ENCODE data around the gene SDC1. TPM values are rescaled to one million over a fixed set of nuclear protein-coding genes. Genes with fewer than 3 reads are reported as not detected.

SDC1 gene
- polyA plus RNA-seq, 1 of the 3 experiments (the other 2 are of a cell fraction), result 122 TPM

- TF ChIP-seq MEF2A (IDR thresholded peaks at IDR 0.05; ENCODE audit: borderline replicate concordance, low read depth) (no peak), TCF12 (IDR thresholded peaks at IDR 0.05) (no peak)
- TF ChIP-seq, protein P1, sequence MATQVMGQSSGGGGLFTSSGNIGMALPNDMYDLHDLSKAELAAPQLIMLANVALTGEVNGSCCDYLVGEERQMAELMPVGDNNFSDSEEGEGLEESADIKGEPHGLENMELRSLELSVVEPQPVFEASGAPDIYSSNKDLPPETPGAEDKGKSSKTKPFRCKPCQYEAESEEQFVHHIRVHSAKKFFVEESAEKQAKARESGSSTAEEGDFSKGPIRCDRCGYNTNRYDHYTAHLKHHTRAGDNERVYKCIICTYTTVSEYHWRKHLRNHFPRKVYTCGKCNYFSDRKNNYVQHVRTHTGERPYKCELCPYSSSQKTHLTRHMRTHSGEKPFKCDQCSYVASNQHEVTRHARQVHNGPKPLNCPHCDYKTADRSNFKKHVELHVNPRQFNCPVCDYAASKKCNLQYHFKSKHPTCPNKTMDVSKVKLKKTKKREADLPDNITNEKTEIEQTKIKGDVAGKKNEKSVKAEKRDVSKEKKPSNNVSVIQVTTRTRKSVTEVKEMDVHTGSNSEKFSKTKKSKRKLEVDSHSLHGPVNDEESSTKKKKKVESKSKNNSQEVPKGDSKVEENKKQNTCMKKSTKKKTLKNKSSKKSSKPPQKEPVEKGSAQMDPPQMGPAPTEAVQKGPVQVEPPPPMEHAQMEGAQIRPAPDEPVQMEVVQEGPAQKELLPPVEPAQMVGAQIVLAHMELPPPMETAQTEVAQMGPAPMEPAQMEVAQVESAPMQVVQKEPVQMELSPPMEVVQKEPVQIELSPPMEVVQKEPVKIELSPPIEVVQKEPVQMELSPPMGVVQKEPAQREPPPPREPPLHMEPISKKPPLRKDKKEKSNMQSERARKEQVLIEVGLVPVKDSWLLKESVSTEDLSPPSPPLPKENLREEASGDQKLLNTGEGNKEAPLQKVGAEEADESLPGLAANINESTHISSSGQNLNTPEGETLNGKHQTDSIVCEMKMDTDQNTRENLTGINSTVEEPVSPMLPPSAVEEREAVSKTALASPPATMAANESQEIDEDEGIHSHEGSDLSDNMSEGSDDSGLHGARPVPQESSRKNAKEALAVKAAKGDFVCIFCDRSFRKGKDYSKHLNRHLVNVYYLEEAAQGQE (IDR thresholded peaks at IDR 0.05; ENCODE audit: low read depth, low read length), result no peak
- WGBS (ENCODE audit: low lambda C conversion rate), result 36% methylated on average over 2 of the region's 2 CpGs
- Histone ChIP-seq H3K9me2 (no peaks in the 10 kb centered on the region), H3K9me3 (no peaks in the 10 kb centered on the region), H3K4me3 (ENCODE audit: low read depth in 2 of 2, low read length in 1 of 2) (no peak overlapping the region), H3K4me2 (no peak overlapping the region), H4K20me1 (ENCODE audit: insufficient read depth) (no peaks in the 10 kb centered on the region), H3K9ac (no peak overlapping the region), H3K36me3 (replicated peaks in 1 of 2; ENCODE audit: control insufficient read depth in 1 of 2, insufficient read depth in 2 of 2, low read length in 1 of 2) (no peaks in the 10 kb centered on the region), H3F3A (replicated peaks; ENCODE audit: insufficient read depth) (no peaks in the 10 kb centered on the region), H2AFZ (ENCODE audit: low read depth) (no peak overlapping the region), H3K4me1 (ENCODE audit: control insufficient read depth in 1 of 2, insufficient read depth in 2 of 2, low read depth in 1 of 2, low read length in 1 of 2) (peaks cover 5 to 19% of the 10 kb centered on the region in 2 experiments; a peak in 1 of 4 replicates), H3K27ac (ENCODE audit: low read depth in 2 of 2, low read length in 1 of 2) (no peak overlapping the region), H3K79me2 (ENCODE audit: insufficient read depth) (no peaks in the 10 kb centered on the region), H3K27me3 (ENCODE audit: insufficient read depth) (no peaks in the 10 kb centered on the region)
- ChIA-PET POLR2A (no interaction called here), CTCF (interaction anchor here (0.9 to 2.5 kb wide), 2 partner anchors 11 to 19 kb away, joined by 3 to 9 read pairs; no protein-coding TSS in a partner anchor)
- DNase-seq, result no peak
Measured at GRCh38 chr2:20192781-20193180, 32.1 kb downstream of the SDC1 start.

- ChIA-PET CTCF (interaction anchor here (1.0 to 2.5 kb wide), 3 partner anchors 12 to 469 kb away, joined by 3 to 9 read pairs (median 3); no protein-coding TSS in a partner anchor), POLR2A (no interaction called here)
- Histone ChIP-seq H3K4me3 (ENCODE audit: low read depth in 2 of 2, low read length in 1 of 2) (no peak overlapping the region), H4K20me1 (ENCODE audit: insufficient read depth) (no peaks in the 10 kb centered on the region), H2AFZ (ENCODE audit: low read depth) (no peak overlapping the region), H3K79me2 (ENCODE audit: insufficient read depth) (no peaks in the 10 kb centered on the region), H3K27me3 (ENCODE audit: insufficient read depth) (no peaks in the 10 kb centered on the region), H3K9me2 (no peaks in the 10 kb centered on the region), H3F3A (replicated peaks; ENCODE audit: insufficient read depth) (no peaks in the 10 kb centered on the region), H3K4me1 (ENCODE audit: control insufficient read depth in 1 of 2, insufficient read depth in 2 of 2, low read depth in 1 of 2, low read length in 1 of 2) (peaks cover 5 to 26% of the 10 kb centered on the region in 2 experiments; a peak in 1 of 4 replicates), H3K4me2 (no peak overlapping the region), H3K9me3 (no peaks in the 10 kb centered on the region), H3K9ac (no peak overlapping the region), H3K27ac (ENCODE audit: low read depth in 2 of 2, low read length in 1 of 2) (no peak overlapping the region), H3K36me3 (replicated peaks in 1 of 2; ENCODE audit: control insufficient read depth in 1 of 2, insufficient read depth in 2 of 2, low read length in 1 of 2) (no peaks in the 10 kb centered on the region)
- no peak for DNase-seq
- TF ChIP-seq MAX (IDR thresholded peaks at IDR 0.05; ENCODE audit: low read depth) (no peak), TCF12 (IDR thresholded peaks at IDR 0.05) (no peak), EZH2phosphoT487 (IDR thresholded peaks at IDR 0.05; ENCODE audit: borderline replicate concordance, low read depth) (no peak)
- TF ChIP-seq, protein P2, sequence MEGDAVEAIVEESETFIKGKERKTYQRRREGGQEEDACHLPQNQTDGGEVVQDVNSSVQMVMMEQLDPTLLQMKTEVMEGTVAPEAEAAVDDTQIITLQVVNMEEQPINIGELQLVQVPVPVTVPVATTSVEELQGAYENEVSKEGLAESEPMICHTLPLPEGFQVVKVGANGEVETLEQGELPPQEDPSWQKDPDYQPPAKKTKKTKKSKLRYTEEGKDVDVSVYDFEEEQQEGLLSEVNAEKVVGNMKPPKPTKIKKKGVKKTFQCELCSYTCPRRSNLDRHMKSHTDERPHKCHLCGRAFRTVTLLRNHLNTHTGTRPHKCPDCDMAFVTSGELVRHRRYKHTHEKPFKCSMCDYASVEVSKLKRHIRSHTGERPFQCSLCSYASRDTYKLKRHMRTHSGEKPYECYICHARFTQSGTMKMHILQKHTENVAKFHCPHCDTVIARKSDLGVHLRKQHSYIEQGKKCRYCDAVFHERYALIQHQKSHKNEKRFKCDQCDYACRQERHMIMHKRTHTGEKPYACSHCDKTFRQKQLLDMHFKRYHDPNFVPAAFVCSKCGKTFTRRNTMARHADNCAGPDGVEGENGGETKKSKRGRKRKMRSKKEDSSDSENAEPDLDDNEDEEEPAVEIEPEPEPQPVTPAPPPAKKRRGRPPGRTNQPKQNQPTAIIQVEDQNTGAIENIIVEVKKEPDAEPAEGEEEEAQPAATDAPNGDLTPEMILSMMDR (IDR thresholded peaks at IDR 0.05), result no peak
- TF ChIP-seq, protein P1 (IDR thresholded peaks at IDR 0.05; ENCODE audit: low read depth, low read length), result no peak
- 74% methylated on average over 8 of the region's 13 CpGs for WGBS (ENCODE audit: low lambda C conversion rate)
Measured at GRCh38 chr2:20191714-20192569, 33.0 kb downstream of the SDC1 start.
